Brain microvascular endothelial cell (primary cell): Measurements from ENCODE around the gene ITPKA.

Experiments used
- DNase-seq: peaks from one replicate; pipeline ENCODE4 v3.0.0-alpha.2; 2020
- H3K27ac ChIP-seq: fragments of 250-450 bp; sonication (Bioruptor Pico); 2 replicates; pipeline ENCODE4 v1.5.1; 2020; ENCODE audit warnings: mild to moderate bottlenecking, moderate library complexity
- H3K27me3 ChIP-seq: fragments of 250-450 bp; sonication (Bioruptor Pico); replicated peaks from 2 replicates; pipeline ENCODE4 v1.5.1; 2020; ENCODE audit warnings: mild to moderate bottlenecking
- H3K36me3 ChIP-seq: fragments of 250-450 bp; sonication (Bioruptor Pico); replicated peaks from 2 replicates; pipeline ENCODE4 v1.5.1; 2020; ENCODE audit warnings: mild to moderate bottlenecking
- H3K4me3 ChIP-seq: 2 replicates; pipeline ENCODE4 v1.5.1; 2011; ENCODE audit warnings: low read depth, mild to moderate bottlenecking, control low read depth, low read length, moderate library complexity
- CTCF ChIP-seq: IDR thresholded peaks from 2 replicates; pipeline ENCODE4 v1.5.1; 2011; ENCODE audit warnings: low read depth, mild to moderate bottlenecking, moderate library complexity, low read length, control low read depth, inconsistent platforms; ENCODE audit errors: missing control alignments
- in situ Hi-C: cut with HindIII; loops from 2 replicates; pipeline ENCODE4 v1.10.0; 2017; ENCODE audit warnings: low sequenced_read_pairs, low pct_ligation_motif_present

ITPKA gene

DNA sequence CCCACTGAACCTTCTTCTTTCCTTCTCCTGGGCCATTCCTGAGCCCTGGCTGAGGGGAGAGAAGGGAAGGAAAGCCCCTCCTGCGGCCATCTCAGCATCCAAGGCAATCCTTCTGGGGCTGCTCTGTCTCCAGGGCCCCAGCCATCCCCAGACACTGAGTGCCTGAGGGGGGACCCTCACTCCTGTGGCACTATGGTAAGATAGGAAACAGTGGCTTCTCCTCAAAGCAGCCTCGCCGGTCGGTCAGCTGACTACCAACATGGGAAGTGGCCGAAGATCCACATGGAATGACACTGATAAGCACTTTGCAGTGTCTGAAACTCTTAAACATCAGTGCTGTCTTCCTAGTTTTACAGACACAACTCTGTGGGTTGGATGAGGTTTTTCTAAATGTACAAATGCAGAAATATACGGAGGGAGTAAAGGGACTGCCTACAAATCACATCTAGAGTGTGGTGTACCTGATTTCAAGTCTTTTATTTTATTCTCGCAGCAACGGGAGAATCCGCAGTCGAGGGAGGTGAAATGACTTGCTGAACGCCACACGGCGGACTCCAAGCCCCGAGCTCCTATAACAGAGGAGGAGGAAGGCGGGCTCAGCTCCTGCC is 973 bp upstream of the ITPKA start:
- H3K4me3 ChIP-seq = peak overlapping the region; percentile 51
- peaks cover 27% of the 10 kb centered on the region for H3K27me3 ChIP-seq
- no peak for TF ChIP-seq CTCF
- DNase-seq = no peak
- H3K27ac ChIP-seq = no peak overlapping the region
- no peaks in the 10 kb centered on the region for H3K36me3 ChIP-seq
- in situ Hi-C loops = no loop called here

DNA sequence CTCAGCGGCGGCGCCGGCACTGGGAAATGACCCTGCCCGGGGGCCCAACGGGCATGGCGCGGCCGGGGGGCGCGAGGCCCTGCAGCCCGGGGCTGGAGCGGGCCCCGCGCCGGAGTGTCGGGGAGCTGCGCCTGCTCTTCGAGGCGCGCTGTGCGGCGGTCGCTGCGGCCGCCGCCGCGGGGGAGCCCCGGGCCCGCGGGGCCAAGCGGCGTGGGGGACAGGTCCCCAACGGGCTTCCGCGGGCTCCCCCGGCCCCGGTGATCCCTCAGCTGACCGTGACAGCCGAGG is 172 bp downstream of the ITPKA start:
- H3K4me3 ChIP-seq = peak overlapping the region; percentile 30
- no peak for DNase-seq
- no peak for TF ChIP-seq CTCF
- in situ Hi-C loops = no loop called here
- H3K27me3 ChIP-seq = peaks cover 27% of the 10 kb centered on the region
- H3K27ac ChIP-seq = no peak overlapping the region
- no peaks in the 10 kb centered on the region for H3K36me3 ChIP-seq

- peak overlapping the region; percentile 30 for H3K4me3 ChIP-seq
- TF ChIP-seq CTCF = no peak
- in situ Hi-C loops = no loop called here
- H3K27me3 ChIP-seq = peaks cover 27% of the 10 kb centered on the region
- H3K27ac ChIP-seq = no peak overlapping the region
- DNase-seq = no peak
- H3K36me3 ChIP-seq = no peaks in the 10 kb centered on the region
Observed at GRCh38 chr15:41494190-41494921, 682 bp downstream of the ITPKA start.

- Histone ChIP-seq H3K4me3 (peak overlapping the region; percentile 15), H3K27me3 (peaks cover 27% of the 10 kb centered on the region), H3K36me3 (no peaks in the 10 kb centered on the region), H3K27ac (no peak overlapping the region)
- no peak for DNase-seq
- in situ Hi-C loops = no loop called here
- TF ChIP-seq CTCF = no peak
Observed at GRCh38 chr15:41494922-41495735, 1.5 kb downstream of the ITPKA start.

DNA sequence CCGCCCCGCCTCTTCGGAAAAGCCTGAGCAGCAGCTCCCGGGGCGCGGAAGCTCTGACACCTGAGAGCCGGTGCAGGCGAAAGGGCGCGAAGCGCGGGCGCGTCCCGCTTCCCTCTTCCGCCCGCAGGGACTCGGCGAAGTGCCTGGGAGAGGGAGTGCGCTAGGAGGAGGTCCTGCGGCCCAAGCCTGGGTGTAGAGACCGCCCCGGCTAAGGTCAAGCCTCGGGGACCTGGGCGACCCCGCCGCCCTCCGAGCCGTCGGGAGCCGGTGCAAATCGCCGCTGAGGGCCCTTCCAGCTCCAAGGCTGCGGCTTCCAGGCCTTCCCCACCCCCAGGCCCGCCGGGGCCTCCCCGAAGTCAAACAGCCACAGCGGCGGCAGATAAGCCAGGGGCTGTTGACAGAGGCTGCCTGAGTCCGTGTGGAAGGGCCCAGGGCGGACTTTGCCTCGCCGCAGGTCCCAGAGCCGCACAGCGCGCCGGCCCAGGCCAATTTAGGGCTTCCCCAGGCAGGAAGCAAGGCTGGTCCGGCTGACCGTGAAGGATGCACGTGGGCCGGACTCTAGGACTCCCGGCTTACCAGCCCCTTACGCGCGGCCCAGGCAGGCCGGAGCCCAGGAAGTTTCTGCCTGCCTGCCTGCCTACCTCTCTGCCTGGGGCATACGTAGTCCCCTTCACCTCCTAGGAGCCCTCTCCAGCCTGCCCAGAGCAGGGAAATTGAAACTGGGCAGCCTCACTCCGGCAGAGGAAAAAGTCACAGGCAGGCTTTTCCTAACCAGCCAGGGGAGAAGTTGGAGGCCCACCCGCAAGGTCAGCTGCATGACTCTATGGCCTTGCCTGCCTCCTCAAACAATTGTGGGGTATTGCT is 2.3 kb downstream of the ITPKA start:
- in situ Hi-C loops = no loop called here
- Histone ChIP-seq H3K27ac (no peak overlapping the region), H3K27me3 (peaks cover 28% of the 10 kb centered on the region), H3K36me3 (no peaks in the 10 kb centered on the region), H3K4me3 (no peak overlapping the region)
- no peak for DNase-seq
- TF ChIP-seq CTCF = no peak
